PC-3 (cell line): ENCODE data around the gene CEP83. TPM values are rescaled to one million over a fixed set of nuclear protein-coding genes. Genes with fewer than 3 reads are reported as not detected.

Source experiments
- ATAC-seq: fragments of 200-7000 bp; cut with Tn5 transposase; 2 replicates; pipeline ENCODE4 v1.9.1; 2020; ENCODE audit warnings: mild to moderate bottlenecking, moderate library complexity
- BruUV-seq: library from RNA; stranded (reverse); fragments of 400-500 nt; replicated peaks from 2 replicates; lab custom pipeline; 2021; lab: Mats Ljungman, UMichigan
- CTCF ChIA-PET: fragments of 300-600 bp; sonication (Branson Sonifier 250); formaldehyde crosslinking; loops from one replicate; lab custom pipeline; 2022; ENCODE audit warnings: antibody characterized with exemption; lab: Charles Lee
- POLR2A ChIA-PET: fragments of 300-600 bp; sonication (Branson Sonifier 250); formaldehyde crosslinking; loops from one replicate; lab custom pipeline; 2022; ENCODE audit warnings: antibody characterized with exemption; ENCODE audit not compliant: unreplicated experiment; lab: Charles Lee
- DNase-seq: peaks from one replicate; pipeline ENCODE4 v3.0.0-alpha.2; 2015
- H2AFZ ChIP-seq: fragments of 300-600 bp; sonication (generic); 2 replicates; pipeline ENCODE4 v1.6.0; 2016; ENCODE audit warnings: antibody characterized with exemption, low read length
- H3F3A ChIP-seq: fragments of 300-600 bp; sonication (generic); one replicate; pipeline ENCODE4 v1.6.0; 2017; ENCODE audit warnings: antibody characterized with exemption, low read length, control low read depth, mild to moderate bottlenecking; ENCODE audit not compliant: unreplicated experiment
- H3K27ac ChIP-seq: fragments of 300-600 bp; sonication (generic); 2 replicates; pipeline ENCODE4 v1.5.1; 2016; ENCODE audit warnings: mild to moderate bottlenecking, low read length
- H3K27me3 ChIP-seq: fragments of 300-600 bp; sonication (generic); 2 replicates; pipeline ENCODE4 v1.6.1; 2016; ENCODE audit warnings: low read length, mixed read lengths
- H3K36me3 ChIP-seq: fragments of 300-600 bp; sonication (generic); 2 replicates; pipeline ENCODE4 v1.6.1; 2016; ENCODE audit warnings: low read depth, mixed run types, low read length, mixed read lengths
- H3K4me1 ChIP-seq: fragments of 300-600 bp; sonication (generic); 2 replicates; pipeline ENCODE4 v1.5.1; 2016; ENCODE audit warnings: low read length; ENCODE audit not compliant: insufficient read depth
- H3K4me2 ChIP-seq: fragments of 300-600 bp; sonication (generic); 2 replicates; pipeline ENCODE4 v1.6.0; 2016; ENCODE audit warnings: low read length
- H3K4me3 ChIP-seq: fragments of 300-600 bp; sonication (generic); 2 replicates; pipeline ENCODE4 v1.5.1; 2016; ENCODE audit warnings: mild to moderate bottlenecking, low read length, mixed read lengths
- H3K79me2 ChIP-seq: fragments of 300-600 bp; sonication (generic); 2 replicates; pipeline ENCODE4 v1.6.1; 2017; ENCODE audit warnings: low read length, mixed read lengths
- H3K9ac ChIP-seq: fragments of 300-600 bp; sonication (generic); 2 replicates; pipeline ENCODE4 v1.6.0; 2016; ENCODE audit warnings: mild to moderate bottlenecking, low read length
- H3K9me2 ChIP-seq: fragments of 300-600 bp; sonication (generic); replicated peaks from 2 replicates; pipeline ENCODE4 v1.6.1; 2016; ENCODE audit warnings: mixed run types, low read length, mixed read lengths
- H3K9me3 ChIP-seq: fragments of 300-600 bp; sonication (generic); 2 replicates; pipeline ENCODE4 v1.6.1; 2016; ENCODE audit warnings: low read length, mixed read lengths
- H4K20me1 ChIP-seq: fragments of 300-600 bp; sonication (generic); 2 replicates; pipeline ENCODE4 v1.6.1; 2016; ENCODE audit warnings: low read length, mixed read lengths
- CTCF ChIP-seq: fragments of 300-600 bp; sonication (generic); conservative IDR thresholded peaks from 2 replicates; pipeline ENCODE4 v1.5.1; 2017; ENCODE audit warnings: antibody characterized with exemption, low read depth, mild to moderate bottlenecking, low read length
- EZH2 ChIP-seq: fragments of 300-600 bp; sonication (generic); IDR thresholded peaks from one replicate; pipeline ENCODE4 v1.6.1; 2017; ENCODE audit warnings: antibody characterized with exemption, mild to moderate bottlenecking, low read length; ENCODE audit not compliant: unreplicated experiment
- EZH2phosphoT487 ChIP-seq: fragments of 300-600 bp; sonication (generic); IDR thresholded peaks from 2 replicates; pipeline ENCODE4 v1.6.1; 2018; ENCODE audit warnings: mild to moderate bottlenecking, antibody characterized with exemption, low read length, borderline replicate concordance
- intact Hi-C: fragments of 100-400 bp; cut with micrococcal nuclease; formaldehyde crosslinking; loops from 2 replicates; pipeline ENCODE4 v1.9.0; 2023
- total RNA-seq: library from RNA; depleted of rRNA; stranded (reverse); fragments of >200 nt; gene quantifications from 2 replicates; pipeline ENCODE4 v1.2.3, GENCODE V29; 2014

The CEP83 gene
- total RNA-seq, 1 experiment from 2014 or later = 11.8 TPM

DNA sequence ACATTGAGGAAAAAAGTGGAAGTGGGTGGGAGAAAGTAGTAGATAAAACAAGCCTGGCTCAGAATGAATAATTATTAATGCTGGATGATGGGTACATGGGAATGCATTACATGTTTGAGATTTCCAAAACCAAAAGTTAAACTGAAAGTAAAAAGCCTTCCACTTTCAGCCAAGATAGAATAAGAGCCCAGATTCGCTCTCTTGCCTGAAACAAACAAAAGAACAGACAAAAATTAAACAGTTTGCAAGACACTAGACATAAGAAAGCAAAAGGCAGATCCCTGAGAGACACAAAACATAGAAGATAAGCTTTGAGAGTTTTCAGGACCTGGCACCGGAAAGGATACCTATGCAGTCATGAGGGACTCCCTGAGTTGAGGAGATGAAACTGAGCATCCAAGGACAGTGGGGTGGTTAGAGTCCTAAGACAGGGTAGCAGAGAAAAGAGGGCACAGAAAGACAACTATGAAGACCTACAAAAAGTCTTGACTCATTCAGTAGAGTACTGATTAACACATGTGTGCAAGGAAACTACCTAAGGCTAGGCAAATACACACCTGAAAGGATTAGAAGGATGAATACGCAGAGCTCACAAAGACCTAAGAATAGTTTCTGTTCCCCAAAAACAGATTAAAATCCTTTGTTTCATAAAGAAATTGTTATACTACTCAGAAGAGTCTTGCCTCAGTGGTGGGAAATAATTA is 54.1 kb downstream of the CEP83 start:
- TF ChIP-seq EZH2phosphoT487 = no peak
- TF ChIP-seq EZH2 = no peak
- no peak for TF ChIP-seq CTCF
- H3K9me3 ChIP-seq = no peaks in the 10 kb centered on the region
- H3K4me3 ChIP-seq = no peak overlapping the region
- intact Hi-C loops = no loop called here
- H3K9ac ChIP-seq = no peak overlapping the region
- no peaks in the 10 kb centered on the region for H4K20me1 ChIP-seq
- H3K27ac ChIP-seq = no peak overlapping the region
- no TSS peak for BruUV-seq
- no peaks in the 10 kb centered on the region for H3K27me3 ChIP-seq
- peaks cover 11% of the 10 kb centered on the region for H3K36me3 ChIP-seq
- no peak overlapping the region for H2AFZ ChIP-seq
- no peaks in the 10 kb centered on the region for H3K9me2 ChIP-seq
- no peaks in the 10 kb centered on the region for H3K4me1 ChIP-seq
- ChIA-PET CTCF (no interaction called here), POLR2A (interaction anchor here (0.5 to 0.6 kb wide), 2 partner anchors 46 to 1576 kb away, joined by 3 read pairs; no protein-coding TSS in a partner anchor)
- no peak overlapping the region for H3K4me2 ChIP-seq
- no peak for ATAC-seq
- no peaks in the 10 kb centered on the region for H3F3A ChIP-seq
- no peak for DNase-seq
- H3K79me2 ChIP-seq = no peaks in the 10 kb centered on the region

DNA sequence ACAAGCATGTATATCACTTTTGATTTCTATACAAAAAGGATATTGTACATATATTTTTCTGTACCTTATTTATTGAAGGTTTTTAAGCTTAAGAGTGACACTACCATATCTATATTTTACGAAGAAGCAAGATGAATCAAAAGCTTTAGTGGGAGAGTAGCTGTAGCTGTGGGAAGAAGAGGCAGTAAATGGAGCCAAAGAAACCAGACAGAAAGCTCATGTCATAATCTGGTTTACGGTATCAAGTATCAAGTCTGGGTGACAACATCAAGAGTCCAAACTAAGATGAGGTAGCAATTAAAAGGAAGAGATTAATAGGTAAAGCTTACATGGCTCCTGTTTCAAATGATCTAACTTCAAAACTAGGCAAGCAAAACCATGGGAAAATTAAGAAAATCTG is 54.8 kb downstream of the CEP83 start:
- H3K27ac ChIP-seq = no peak overlapping the region
- no TSS peak for BruUV-seq

More for the DNA sequence above, 54.8 kb downstream of the CEP83 start:
- Histone ChIP-seq H3K4me1 (no peaks in the 10 kb centered on the region), H2AFZ (no peak overlapping the region), H3K27me3 (no peaks in the 10 kb centered on the region), H3K79me2 (no peaks in the 10 kb centered on the region), H3K9me2 (no peaks in the 10 kb centered on the region), H3K9ac (no peak overlapping the region), H3K4me3 (no peak overlapping the region), H3F3A (no peaks in the 10 kb centered on the region), H3K36me3 (peaks cover 18% of the 10 kb centered on the region), H4K20me1 (no peaks in the 10 kb centered on the region), H3K4me2 (no peak overlapping the region), H3K9me3 (no peaks in the 10 kb centered on the region)
- ChIA-PET POLR2A (no interaction called here), CTCF (no interaction called here)
- ATAC-seq (no peak), DNase-seq (no peak)
- intact Hi-C loops = no loop called here
- no peak for TF ChIP-seq CTCF
- TF ChIP-seq EZH2 = no peak
